GM23338 (cell line): Measurements from ENCODE around the gene ZBTB12. TPM values are rescaled to one million over a fixed set of nuclear protein-coding genes. Genes with fewer than 3 reads are reported as not detected.

ENCODE experiments used
- ATAC-seq: fragments of 200-7000 bp; cut with Tn5 transposase; 3 replicates; pipeline ENCODE4 v1.9.1; 2020
- DNase-seq: peaks from one replicate; pipeline ENCODE4 v3.0.0-alpha.2; 2015; ENCODE audit warnings: low spot score
- H2AFZ ChIP-seq: fragments of 200-600 bp; sonication (generic); 2 replicates; pipeline ENCODE4 v1.8.0; 2016; ENCODE audit warnings: antibody characterized with exemption, mild to moderate bottlenecking, moderate library complexity
- H3F3A ChIP-seq: fragments of 200-600 bp; sonication (generic); replicated peaks from 2 replicates; pipeline ENCODE4 v1.8.0; 2017; ENCODE audit warnings: antibody characterized with exemption, mixed run types, low read depth
- H3K27ac ChIP-seq: fragments of 200-600 bp; sonication (generic); 2 replicates; pipeline ENCODE4 v1.6.1; 2016; ENCODE audit warnings: low read depth
- H3K27me3 ChIP-seq: fragments of 200-600 bp; sonication (generic); 2 replicates; pipeline ENCODE4 v1.8.0; 2016; ENCODE audit warnings: mild to moderate bottlenecking, mixed run types, moderate library complexity; ENCODE audit not compliant: insufficient read depth
- H3K36me3 ChIP-seq: fragments of 200-600 bp; sonication (generic); 2 replicates; pipeline ENCODE4 v1.8.0; 2016; ENCODE audit warnings: mild to moderate bottlenecking; ENCODE audit not compliant: insufficient read depth
- H3K4me1 ChIP-seq: fragments of 200-600 bp; sonication (generic); 2 replicates; pipeline ENCODE4 v1.8.0; 2016; ENCODE audit warnings: mild to moderate bottlenecking, moderate library complexity; ENCODE audit not compliant: insufficient read depth
- H3K4me2 ChIP-seq: fragments of 200-600 bp; sonication (generic); 2 replicates; pipeline ENCODE4 v1.7.1; 2017; ENCODE audit warnings: mixed run types
- H3K4me3 ChIP-seq: fragments of 200-600 bp; sonication (generic); 2 replicates; pipeline ENCODE4 v1.6.1; 2016; ENCODE audit warnings: mixed run types
- H3K79me2 ChIP-seq: fragments of 200-600 bp; sonication (generic); replicated peaks from 2 replicates; pipeline ENCODE4 v1.8.0; 2017; ENCODE audit warnings: mild to moderate bottlenecking; ENCODE audit not compliant: insufficient read depth
- H3K9me2 ChIP-seq: fragments of 200-600 bp; sonication (generic); 2 replicates; pipeline ENCODE4 v1.8.0; 2017; ENCODE audit not compliant: insufficient read depth
- H4K20me1 ChIP-seq: fragments of 200-600 bp; sonication (generic); replicated peaks from 2 replicates; pipeline ENCODE4 v1.8.0; 2017; ENCODE audit warnings: mild to moderate bottlenecking; ENCODE audit not compliant: insufficient read depth
- H3K27ac Mint-ChIP-seq: 2 replicates; pipeline ENCODE4 v1.8.0; 2020; ENCODE audit warnings: inconsistent platforms, mild to moderate bottlenecking, moderate library complexity, mixed read lengths
- H3K27me3 Mint-ChIP-seq: 3 replicates; pipeline ENCODE4 v1.8.0; 2022; ENCODE audit warnings: low read depth, mild to moderate bottlenecking, moderate library complexity, mixed read lengths, inconsistent platforms; ENCODE audit not compliant: insufficient read depth, poor library complexity
- H3K36me3 Mint-ChIP-seq: 3 replicates; pipeline ENCODE4 v1.8.0; 2021; ENCODE audit warnings: low read depth, mild to moderate bottlenecking, inconsistent platforms, moderate library complexity, mixed read lengths
- H3K4me1 Mint-ChIP-seq: 3 replicates; pipeline ENCODE4 v1.8.0; 2020; ENCODE audit warnings: mild to moderate bottlenecking, inconsistent platforms, mixed read lengths
- H3K4me3 Mint-ChIP-seq: 3 replicates; pipeline ENCODE4 v1.8.0; 2021; ENCODE audit warnings: moderate library complexity, mild to moderate bottlenecking, inconsistent platforms, mixed read lengths
- H3K9me3 Mint-ChIP-seq: 3 replicates; pipeline ENCODE4 v1.8.0; 2020; ENCODE audit warnings: moderate library complexity, mild to moderate bottlenecking, inconsistent platforms, mixed read lengths
- CREB1 ChIP-seq: fragments of 250-450 bp; sonication (Bioruptor Pico); IDR thresholded peaks from 2 replicates; pipeline ENCODE4 v1.5.0; 2020; ENCODE audit warnings: low read depth, mild to moderate bottlenecking, moderate library complexity
- EZH2 ChIP-seq: fragments of 200-600 bp; sonication (generic); IDR thresholded peaks from one replicate; pipeline ENCODE4 v1.8.0; 2017; ENCODE audit warnings: antibody characterized with exemption, mild to moderate bottlenecking, low read depth; ENCODE audit not compliant: unreplicated experiment
- EZH2phosphoT487 ChIP-seq: fragments of 200-600 bp; sonication (generic); IDR thresholded peaks from one replicate; pipeline ENCODE4 v1.8.1; 2018; ENCODE audit warnings: antibody characterized with exemption; ENCODE audit not compliant: unreplicated experiment
- NANOG ChIP-seq: IDR thresholded peaks from 2 replicates; pipeline ENCODE4 v1.6.1; 2016; ENCODE audit warnings: antibody characterized with exemption, borderline replicate concordance
- POLR2AphosphoS5 ChIP-seq: IDR thresholded peaks from 2 replicates; pipeline ENCODE4 v1.6.1; 2016; ENCODE audit warnings: antibody characterized with exemption, low read depth
- STAT1 ChIP-seq: IDR thresholded peaks from one replicate; pipeline ENCODE4 v1.6.1; 2016; ENCODE audit warnings: antibody characterized with exemption; ENCODE audit not compliant: unreplicated experiment
- ZNF331 ChIP-seq: fragments of 250-450 bp; sonication (Bioruptor Pico); IDR thresholded peaks from 2 replicates; pipeline ENCODE4 v1.5.0; 2020; ENCODE audit warnings: low read depth, mild to moderate bottlenecking, moderate library complexity
- polyA plus RNA-seq: library from polyadenylated mRNA; unstranded; fragments of >200 nt; fragmentation: Nextera tagmentation; extraction: Ambion mirVana; gene quantifications from 2 replicates; pipeline ENCODE4 v1.2.1, GENCODE V29; 2016
- total RNA-seq: library from RNA; depleted of rRNA; stranded (reverse); fragments of >200 nt; shearing (Covaris generic); gene quantifications from 2 replicates; pipeline ENCODE4 v1.2.3, GENCODE V29; 2014
- TF ChIP-seq, protein P1 (sequence below): IDR thresholded peaks from one replicate; pipeline ENCODE4 v1.6.1; 2018; ENCODE audit warnings: antibody characterized with exemption; ENCODE audit not compliant: unreplicated experiment
- TF ChIP-seq, protein P2 (sequence below): fragments of 250-450 bp; sonication (Bioruptor Pico); IDR thresholded peaks from 2 replicates; pipeline ENCODE4 v1.5.0; 2020; ENCODE audit warnings: mild to moderate bottlenecking, moderate library complexity
- TF ChIP-seq, protein P3 (sequence below): IDR thresholded peaks from 2 replicates; pipeline ENCODE4 v1.6.1; 2016; ENCODE audit warnings: antibody characterized with exemption
- TF ChIP-seq, protein P4 (sequence below), 2 experiments: fragments of 200-600 bp in 1 of 2; sonication (generic) in 1 of 2; conservative IDR thresholded peaks; 2 replicates each; pipeline versions ENCODE4 v1.5.1 to v1.6.1; 2016 to 2017; ENCODE audit warnings: antibody characterized with exemption in 2 of 2, low read depth in 2 of 2, mild to moderate bottlenecking in 2 of 2, moderate library complexity in 1 of 2

Gene ZBTB12
- total and polyA plus RNA-seq, 2 experiments from 2014 or later = 0.18 to 14.4 TPM

- TF ChIP-seq EZH2phosphoT487 (no peak), POLR2AphosphoS5 (no peak)
Observed at GRCh38 chr6:31874836-31875572, 26.9 kb downstream of the ZBTB12 start (continued).

GRCh38 chr6:31874084-31874670, 27.7 kb downstream of the ZBTB12 start:
- DNase-seq (no peak), ATAC-seq (no peak)
- Mint-ChIP-seq H3K9me3 (no peaks in the 10 kb centered on the region), H3K27me3 (peaks cover 8% of the 10 kb centered on the region), H3K4me3 (no peak overlapping the region), H3K27ac (no peak overlapping the region), H3K4me1 (peaks cover 11% of the 10 kb centered on the region), H3K36me3 (no peaks in the 10 kb centered on the region)
- Histone ChIP-seq H3F3A (peaks cover 2% of the 10 kb centered on the region; the same call in 1 of the 2 replicates), H3K9me2 (no peaks in the 10 kb centered on the region), H3K79me2 (no peaks in the 10 kb centered on the region), H3K27me3 (no peaks in the 10 kb centered on the region), H3K4me3 (no peak overlapping the region), H3K36me3 (no peaks in the 10 kb centered on the region), H4K20me1 (peaks cover under 1% of the 10 kb centered on the region; the same call in 1 of the 2 replicates), H3K27ac (no peak overlapping the region), H2AFZ (no peak overlapping the region), H3K4me2 (no peak overlapping the region), H3K4me1 (peaks cover 9% of the 10 kb centered on the region; the same call in 1 of the 2 replicates)
- TF ChIP-seq POLR2AphosphoS5 = no peak
- TF ChIP-seq ZNF331 (CRISPR knock-in tag) = no peak
- TF ChIP-seq EZH2phosphoT487 = no peak
- no peak for TF ChIP-seq EZH2
- no peak for TF ChIP-seq STAT1
- TF ChIP-seq, protein P1, sequence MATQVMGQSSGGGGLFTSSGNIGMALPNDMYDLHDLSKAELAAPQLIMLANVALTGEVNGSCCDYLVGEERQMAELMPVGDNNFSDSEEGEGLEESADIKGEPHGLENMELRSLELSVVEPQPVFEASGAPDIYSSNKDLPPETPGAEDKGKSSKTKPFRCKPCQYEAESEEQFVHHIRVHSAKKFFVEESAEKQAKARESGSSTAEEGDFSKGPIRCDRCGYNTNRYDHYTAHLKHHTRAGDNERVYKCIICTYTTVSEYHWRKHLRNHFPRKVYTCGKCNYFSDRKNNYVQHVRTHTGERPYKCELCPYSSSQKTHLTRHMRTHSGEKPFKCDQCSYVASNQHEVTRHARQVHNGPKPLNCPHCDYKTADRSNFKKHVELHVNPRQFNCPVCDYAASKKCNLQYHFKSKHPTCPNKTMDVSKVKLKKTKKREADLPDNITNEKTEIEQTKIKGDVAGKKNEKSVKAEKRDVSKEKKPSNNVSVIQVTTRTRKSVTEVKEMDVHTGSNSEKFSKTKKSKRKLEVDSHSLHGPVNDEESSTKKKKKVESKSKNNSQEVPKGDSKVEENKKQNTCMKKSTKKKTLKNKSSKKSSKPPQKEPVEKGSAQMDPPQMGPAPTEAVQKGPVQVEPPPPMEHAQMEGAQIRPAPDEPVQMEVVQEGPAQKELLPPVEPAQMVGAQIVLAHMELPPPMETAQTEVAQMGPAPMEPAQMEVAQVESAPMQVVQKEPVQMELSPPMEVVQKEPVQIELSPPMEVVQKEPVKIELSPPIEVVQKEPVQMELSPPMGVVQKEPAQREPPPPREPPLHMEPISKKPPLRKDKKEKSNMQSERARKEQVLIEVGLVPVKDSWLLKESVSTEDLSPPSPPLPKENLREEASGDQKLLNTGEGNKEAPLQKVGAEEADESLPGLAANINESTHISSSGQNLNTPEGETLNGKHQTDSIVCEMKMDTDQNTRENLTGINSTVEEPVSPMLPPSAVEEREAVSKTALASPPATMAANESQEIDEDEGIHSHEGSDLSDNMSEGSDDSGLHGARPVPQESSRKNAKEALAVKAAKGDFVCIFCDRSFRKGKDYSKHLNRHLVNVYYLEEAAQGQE = no peak
- no peak for TF ChIP-seq NANOG
- TF ChIP-seq, protein P2, sequence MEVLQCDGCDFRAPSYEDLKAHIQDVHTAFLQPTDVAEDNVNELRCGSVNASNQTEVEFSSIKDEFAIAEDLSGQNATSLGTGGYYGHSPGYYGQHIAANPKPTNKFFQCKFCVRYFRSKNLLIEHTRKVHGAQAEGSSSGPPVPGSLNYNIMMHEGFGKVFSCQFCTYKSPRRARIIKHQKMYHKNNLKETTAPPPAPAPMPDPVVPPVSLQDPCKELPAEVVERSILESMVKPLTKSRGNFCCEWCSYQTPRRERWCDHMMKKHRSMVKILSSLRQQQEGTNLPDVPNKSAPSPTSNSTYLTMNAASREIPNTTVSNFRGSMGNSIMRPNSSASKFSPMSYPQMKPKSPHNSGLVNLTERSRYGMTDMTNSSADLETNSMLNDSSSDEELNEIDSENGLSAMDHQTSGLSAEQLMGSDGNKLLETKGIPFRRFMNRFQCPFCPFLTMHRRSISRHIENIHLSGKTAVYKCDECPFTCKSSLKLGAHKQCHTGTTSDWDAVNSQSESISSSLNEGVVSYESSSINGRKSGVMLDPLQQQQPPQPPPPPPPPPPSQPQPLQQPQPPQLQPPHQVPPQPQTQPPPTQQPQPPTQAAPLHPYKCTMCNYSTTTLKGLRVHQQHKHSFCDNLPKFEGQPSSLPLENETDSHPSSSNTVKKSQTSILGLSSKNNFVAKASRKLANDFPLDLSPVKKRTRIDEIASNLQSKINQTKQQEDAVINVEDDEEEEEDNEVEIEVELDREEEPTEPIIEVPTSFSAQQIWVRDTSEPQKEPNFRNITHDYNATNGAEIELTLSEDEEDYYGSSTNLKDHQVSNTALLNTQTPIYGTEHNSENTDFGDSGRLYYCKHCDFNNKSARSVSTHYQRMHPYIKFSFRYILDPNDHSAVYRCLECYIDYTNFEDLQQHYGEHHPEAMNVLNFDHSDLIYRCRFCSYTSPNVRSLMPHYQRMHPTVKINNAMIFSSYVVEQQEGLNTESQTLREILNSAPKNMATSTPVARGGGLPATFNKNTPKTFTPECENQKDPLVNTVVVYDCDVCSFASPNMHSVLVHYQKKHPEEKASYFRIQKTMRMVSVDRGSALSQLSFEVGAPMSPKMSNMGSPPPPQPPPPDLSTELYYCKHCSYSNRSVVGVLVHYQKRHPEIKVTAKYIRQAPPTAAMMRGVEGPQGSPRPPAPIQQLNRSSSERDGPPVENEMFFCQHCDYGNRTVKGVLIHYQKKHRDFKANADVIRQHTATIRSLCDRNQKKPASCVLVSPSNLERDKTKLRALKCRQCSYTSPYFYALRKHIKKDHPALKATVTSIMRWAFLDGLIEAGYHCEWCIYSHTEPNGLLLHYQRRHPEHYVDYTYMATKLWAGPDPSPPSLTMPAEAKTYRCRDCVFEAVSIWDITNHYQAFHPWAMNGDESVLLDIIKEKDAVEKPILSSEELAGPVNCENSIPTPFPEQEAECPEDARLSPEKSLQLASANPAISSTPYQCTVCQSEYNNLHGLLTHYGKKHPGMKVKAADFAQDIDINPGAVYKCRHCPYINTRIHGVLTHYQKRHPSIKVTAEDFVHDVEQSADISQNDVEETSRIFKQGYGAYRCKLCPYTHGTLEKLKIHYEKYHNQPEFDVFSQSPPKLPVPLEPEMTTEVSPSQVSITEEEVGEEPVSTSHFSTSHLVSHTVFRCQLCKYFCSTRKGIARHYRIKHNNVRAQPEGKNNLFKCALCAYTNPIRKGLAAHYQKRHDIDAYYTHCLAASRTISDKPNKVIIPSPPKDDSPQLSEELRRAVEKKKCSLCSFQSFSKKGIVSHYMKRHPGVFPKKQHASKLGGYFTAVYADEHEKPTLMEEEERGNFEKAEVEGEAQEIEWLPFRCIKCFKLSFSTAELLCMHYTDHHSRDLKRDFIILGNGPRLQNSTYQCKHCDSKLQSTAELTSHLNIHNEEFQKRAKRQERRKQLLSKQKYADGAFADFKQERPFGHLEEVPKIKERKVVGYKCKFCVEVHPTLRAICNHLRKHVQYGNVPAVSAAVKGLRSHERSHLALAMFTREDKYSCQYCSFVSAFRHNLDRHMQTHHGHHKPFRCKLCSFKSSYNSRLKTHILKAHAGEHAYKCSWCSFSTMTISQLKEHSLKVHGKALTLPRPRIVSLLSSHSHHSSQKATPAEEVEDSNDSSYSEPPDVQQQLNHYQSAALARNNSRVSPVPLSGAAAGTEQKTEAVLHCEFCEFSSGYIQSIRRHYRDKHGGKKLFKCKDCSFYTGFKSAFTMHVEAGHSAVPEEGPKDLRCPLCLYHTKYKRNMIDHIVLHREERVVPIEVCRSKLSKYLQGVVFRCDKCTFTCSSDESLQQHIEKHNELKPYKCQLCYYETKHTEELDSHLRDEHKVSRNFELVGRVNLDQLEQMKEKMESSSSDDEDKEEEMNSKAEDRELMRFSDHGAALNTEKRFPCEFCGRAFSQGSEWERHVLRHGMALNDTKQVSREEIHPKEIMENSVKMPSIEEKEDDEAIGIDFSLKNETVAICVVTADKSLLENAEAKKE = no peak
- TF ChIP-seq, protein P3, sequence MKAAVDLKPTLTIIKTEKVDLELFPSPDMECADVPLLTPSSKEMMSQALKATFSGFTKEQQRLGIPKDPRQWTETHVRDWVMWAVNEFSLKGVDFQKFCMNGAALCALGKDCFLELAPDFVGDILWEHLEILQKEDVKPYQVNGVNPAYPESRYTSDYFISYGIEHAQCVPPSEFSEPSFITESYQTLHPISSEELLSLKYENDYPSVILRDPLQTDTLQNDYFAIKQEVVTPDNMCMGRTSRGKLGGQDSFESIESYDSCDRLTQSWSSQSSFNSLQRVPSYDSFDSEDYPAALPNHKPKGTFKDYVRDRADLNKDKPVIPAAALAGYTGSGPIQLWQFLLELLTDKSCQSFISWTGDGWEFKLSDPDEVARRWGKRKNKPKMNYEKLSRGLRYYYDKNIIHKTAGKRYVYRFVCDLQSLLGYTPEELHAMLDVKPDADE = no peak
- TF ChIP-seq CREB1 (CRISPR knock-in tag) = no peak
- TF ChIP-seq, protein P4, sequence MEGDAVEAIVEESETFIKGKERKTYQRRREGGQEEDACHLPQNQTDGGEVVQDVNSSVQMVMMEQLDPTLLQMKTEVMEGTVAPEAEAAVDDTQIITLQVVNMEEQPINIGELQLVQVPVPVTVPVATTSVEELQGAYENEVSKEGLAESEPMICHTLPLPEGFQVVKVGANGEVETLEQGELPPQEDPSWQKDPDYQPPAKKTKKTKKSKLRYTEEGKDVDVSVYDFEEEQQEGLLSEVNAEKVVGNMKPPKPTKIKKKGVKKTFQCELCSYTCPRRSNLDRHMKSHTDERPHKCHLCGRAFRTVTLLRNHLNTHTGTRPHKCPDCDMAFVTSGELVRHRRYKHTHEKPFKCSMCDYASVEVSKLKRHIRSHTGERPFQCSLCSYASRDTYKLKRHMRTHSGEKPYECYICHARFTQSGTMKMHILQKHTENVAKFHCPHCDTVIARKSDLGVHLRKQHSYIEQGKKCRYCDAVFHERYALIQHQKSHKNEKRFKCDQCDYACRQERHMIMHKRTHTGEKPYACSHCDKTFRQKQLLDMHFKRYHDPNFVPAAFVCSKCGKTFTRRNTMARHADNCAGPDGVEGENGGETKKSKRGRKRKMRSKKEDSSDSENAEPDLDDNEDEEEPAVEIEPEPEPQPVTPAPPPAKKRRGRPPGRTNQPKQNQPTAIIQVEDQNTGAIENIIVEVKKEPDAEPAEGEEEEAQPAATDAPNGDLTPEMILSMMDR (conservative IDR thresholded peaks at IDR 0.05; ENCODE audit: low read depth in 2 of 2) = no peak
